Tibial artery (tissue), 4 donors: ENCODE measurements around the gene XIRP2.

Experiments used
- DNase-seq, 2 donors: peaks; one replicate each; pipeline ENCODE4 v3.0.0-alpha.2; 2019
- H3K27ac ChIP-seq, 2 donors: fragments of 200-600 bp; sonication (generic) in 1 of 2; 1 replicate in 1 of 2; 2 replicates in 1 of 2; pipeline ENCODE4 v1.5.1; 2018 to 2019; ENCODE audit warnings: mild to moderate bottlenecking in 1 of 2
- H3K27me3 ChIP-seq, 2 donors: fragments of 200-600 bp; sonication (generic) in 1 of 2; one replicate each; pipeline versions ENCODE4 v1.5.1 to v1.6.0; 2016 to 2019
- H3K36me3 ChIP-seq, 3 donors: fragments of 200-600 bp; sonication (generic) in 2 of 3; one replicate each; pipeline ENCODE4 v1.5.1; 2016 to 2019; ENCODE audit warnings: mild to moderate bottlenecking in 2 of 3
- H3K4me1 ChIP-seq, 4 donors: fragments of 200-600 bp; sonication (generic) in 2 of 4; 1 replicate in 3 of 4; 2 replicates in 1 of 4; pipeline ENCODE4 v1.5.1; 2016 to 2019
- H3K4me3 ChIP-seq, 2 donors: fragments of 200-600 bp; sonication (generic) in 1 of 2; 1 replicate in 1 of 2; 2 replicates in 1 of 2; pipeline ENCODE4 v1.5.1; 2018 to 2019; ENCODE audit warnings: mild to moderate bottlenecking in 2 of 2
- H3K9me3 ChIP-seq, 3 donors: fragments of 200-600 bp; sonication (generic) in 1 of 3; one replicate each; pipeline ENCODE4 v1.5.1; 2016 to 2019
- CTCF ChIP-seq, 2 experiments: fragments of 200-600 bp in 1 of 2; fragments of 450-650 bp in 1 of 2; IDR thresholded peaks; one replicate each; pipeline ENCODE4 v1.5.1; 2017 to 2019; ENCODE audit warnings: antibody characterized with exemption in 2 of 2, mild to moderate bottlenecking in 1 of 2, moderate library complexity in 1 of 2
- intact Hi-C: fragments of 100-400 bp; cut with DNase I; formaldehyde crosslinking; loops from one replicate; pipeline ENCODE4 v1.15.0; 2023; ENCODE audit warnings: low total_unique reads

The XIRP2 gene

GRCh38 chr2:167292430-167293171, 404.3 kb downstream of the XIRP2 start, which contains the start of gene B3GALT1:
Gene B3GALT1, plus strand, starts transcription at chr2:167293001.
- Histone ChIP-seq H3K36me3 (no peaks in the 10 kb centered on the region), H3K27ac (peak within 1 kb of the TSS; percentile 87 to 91), H3K27me3 (no peaks in the 10 kb centered on the region), H3K9me3 (no peaks in the 10 kb centered on the region), H3K4me1 (peaks cover 0 to 20% (median 16%) of the 10 kb centered on the region in 4 donors), H3K4me3 (peak within 1 kb of the TSS; percentile 84 to 88)
- peak in 1 of 2 experiments; percentile 28 for TF ChIP-seq CTCF (IDR thresholded peaks at IDR 0.05)
- peak; percentile 82 to 89 for DNase-seq
- intact Hi-C loops: no loop called here

- Histone ChIP-seq H3K36me3 (no peaks in the 10 kb centered on the region), H3K4me3 (peak overlapping the region; percentile 84 to 88), H3K4me1 (peaks cover 0 to 20% (median 16%) of the 10 kb centered on the region in 4 donors), H3K9me3 (no peaks in the 10 kb centered on the region), H3K27me3 (no peaks in the 10 kb centered on the region), H3K27ac (peak overlapping the region; percentile 87 to 91)
- DNase-seq: peak in 1 of 2 donors; percentile 25
- no peak for TF ChIP-seq CTCF (IDR thresholded peaks at IDR 0.05)
- intact Hi-C loops: no loop called here
Observed at GRCh38 chr2:167293172-167293781, 405.0 kb downstream of the XIRP2 start.

- intact Hi-C loops: no loop called here
- Histone ChIP-seq H3K27me3 (no peaks in the 10 kb centered on the region), H3K4me1 (peaks cover 0 to 20% (median 16%) of the 10 kb centered on the region in 4 donors), H3K36me3 (no peaks in the 10 kb centered on the region), H3K9me3 (no peaks in the 10 kb centered on the region), H3K27ac (no peak overlapping the region), H3K4me3 (peak overlapping the region; percentile 84 to 88)
- DNase-seq: peak in 1 of 2 donors; percentile 66
- no peak for TF ChIP-seq CTCF (IDR thresholded peaks at IDR 0.05)
Observed at GRCh38 chr2:167293943-167294775, 405.9 kb downstream of the XIRP2 start.

DNA sequence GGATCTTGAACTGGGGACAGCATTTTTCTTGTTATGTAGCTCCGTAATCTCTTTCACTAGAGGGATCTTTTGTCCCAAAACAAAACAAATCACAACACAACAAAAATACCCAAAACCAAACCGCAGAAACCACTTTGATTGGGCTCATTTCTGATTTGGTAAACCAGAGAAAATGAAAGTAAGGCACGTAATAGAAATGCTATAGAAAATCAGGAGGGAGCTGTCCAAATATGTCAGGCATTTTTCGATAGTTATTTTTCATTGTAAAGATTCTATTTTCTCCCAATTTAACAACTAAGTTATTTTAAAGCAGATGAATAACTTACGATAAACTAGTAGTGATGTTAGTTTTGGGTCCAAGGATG, 406.5 kb downstream of the XIRP2 start:
- no peak for DNase-seq

More for the DNA sequence above, 406.5 kb downstream of the XIRP2 start:
- Histone ChIP-seq H3K4me3 (peak overlapping the region; percentile 84 to 88), H3K36me3 (no peaks in the 10 kb centered on the region), H3K27me3 (no peaks in the 10 kb centered on the region), H3K4me1 (peaks cover 0 to 20% (median 16%) of the 10 kb centered on the region in 4 donors), H3K27ac (no peak overlapping the region), H3K9me3 (no peaks in the 10 kb centered on the region)
- TF ChIP-seq CTCF (IDR thresholded peaks at IDR 0.05): no peak
- intact Hi-C loops: no loop called here
